ENCODE data around the gene DUSP16.
"Not testable (repeated sequence)": the region's sequence is repeated elsewhere in the genome, so short reads cannot be mapped to it uniquely, and the experiment has no call there.

The DUSP16 gene

GRCh38 chr12:12511021-12511783, 51.5 kb downstream of the DUSP16 start:
- TF ChIP-seq POLR2A (IDR thresholded peaks at IDR 0.05; ENCODE audit: low read depth, low read length), result no peak
- FAIRE-seq (peak; percentile 43), DNase-seq (ENCODE audit: insufficient read length, low spot score) (no peak)

GRCh38 chr12:12510551-12510950, 52.1 kb downstream of the DUSP16 start:
- DNase-seq (ENCODE audit: insufficient read length, low spot score) (no peak), FAIRE-seq (peak; percentile 6)
- TF ChIP-seq POLR2A (IDR thresholded peaks at IDR 0.05; ENCODE audit: low read depth, low read length), result no peak

GRCh38 chr12:12510141-12510540, 52.5 kb downstream of the DUSP16 start:
- no peak for TF ChIP-seq POLR2A (IDR thresholded peaks at IDR 0.05; ENCODE audit: low read depth, low read length)
- FAIRE-seq, result peak; percentile 88
- DNase-seq (ENCODE audit: insufficient read length, low spot score), result peak; percentile 19

GRCh38 chr12:12508612-12509011, 54.1 kb downstream of the DUSP16 start:
- DNase-seq (ENCODE audit: insufficient read length, low spot score) (no peak), FAIRE-seq (no peak)
- TF ChIP-seq POLR2A (IDR thresholded peaks at IDR 0.05; ENCODE audit: low read depth, low read length), result no peak

GRCh38 chr12:12507121-12507520, 55.5 kb downstream of the DUSP16 start:
- no peak for DNase-seq (ENCODE audit: insufficient read length, low spot score)
- no peak for FAIRE-seq
- no peak for TF ChIP-seq POLR2A (IDR thresholded peaks at IDR 0.05; ENCODE audit: low read depth, low read length)

- DNase-seq (ENCODE audit: insufficient read length, low spot score) (no peak), FAIRE-seq (no peak)
- no peak for TF ChIP-seq POLR2A (IDR thresholded peaks at IDR 0.05; ENCODE audit: low read depth, low read length)
Observed at GRCh38 chr12:12506496-12506890, 56.2 kb downstream of the DUSP16 start.

- DNase-seq (ENCODE audit: insufficient read length, low spot score) (no peak), FAIRE-seq (no peak)
- TF ChIP-seq POLR2A (IDR thresholded peaks at IDR 0.05; ENCODE audit: low read depth, low read length), result no peak
Observed at GRCh38 chr12:12505544-12506495, 56.8 kb downstream of the DUSP16 start.

- no peak for DNase-seq (ENCODE audit: insufficient read length, low spot score)
- no peak for FAIRE-seq
- TF ChIP-seq POLR2A (IDR thresholded peaks at IDR 0.05; ENCODE audit: low read depth, low read length), result no peak
Observed at GRCh38 chr12:12503384-12504078, 59.1 kb downstream of the DUSP16 start.

GRCh38 chr12:12502815-12503151, 59.9 kb downstream of the DUSP16 start:
- DNase-seq (ENCODE audit: insufficient read length, low spot score) (no peak), FAIRE-seq (no peak)
- TF ChIP-seq POLR2A (IDR thresholded peaks at IDR 0.05; ENCODE audit: low read depth, low read length), result no peak

- DNase-seq (ENCODE audit: insufficient read length, low spot score); FAIRE-seq: not testable (repeated sequence)
Observed at GRCh38 chr12:12502130-12502814, 60.4 kb downstream of the DUSP16 start.

GRCh38 chr12:12501121-12501520, 61.5 kb downstream of the DUSP16 start:
- DNase-seq (ENCODE audit: insufficient read length, low spot score), result no peak
- no peak for TF ChIP-seq POLR2A (IDR thresholded peaks at IDR 0.05; ENCODE audit: low read depth, low read length)
- FAIRE-seq, result no peak

GRCh38 chr12:12499909-12500604, 62.6 kb downstream of the DUSP16 start:
- FAIRE-seq, result no peak
- no peak for DNase-seq (ENCODE audit: insufficient read length, low spot score)
- TF ChIP-seq POLR2A (IDR thresholded peaks at IDR 0.05; ENCODE audit: low read depth, low read length), result no peak

GRCh38 chr12:12498210-12498609, 64.5 kb downstream of the DUSP16 start:
- DNase-seq (ENCODE audit: insufficient read length, low spot score) (no peak), FAIRE-seq (no peak)
- TF ChIP-seq POLR2A (IDR thresholded peaks at IDR 0.05; ENCODE audit: low read depth, low read length), result no peak

All from H54 (cell line).